ENCODE data around the gene HP1BP3. TPM values are rescaled to one million over a fixed set of nuclear protein-coding genes. Genes with fewer than 3 reads are reported as not detected.

HP1BP3 gene
- total RNA-seq, 3 donors from 2014 or later = 168 to 276 (median 246) TPM

GRCh38 chr1:20717452-20718342 lies 69.4 kb downstream of the HP1BP3 start, which contains the start of gene KIF17:
Gene KIF17 (minus strand): TSS chr1:20718007. CDS start chr1:20717706, 301 bp downstream.
- DNase-seq (peak; percentile 78 to 86 (median 78)), ATAC-seq (peak; percentile 89)
- intact Hi-C loops (cut with DNase I, micrococcal nuclease) = no loop called here
- H3K9me3 ChIP-seq = no peaks in the 10 kb centered on the region
- H3K4me3 ChIP-seq = no peak within 1 kb of the TSS
- H3K36me3 ChIP-seq (ENCODE audit: low read depth) = no peaks in the 10 kb centered on the region
- peaks cover 8% of the 10 kb centered on the region for H3K4me1 ChIP-seq (ENCODE audit: low read depth)
- TF ChIP-seq CTCF (IDR thresholded peaks at IDR 0.05) = no peak

- H3K36me3 ChIP-seq (ENCODE audit: low read depth) = no peaks in the 10 kb centered on the region
- DNase-seq = no peak
- H3K9me3 ChIP-seq = no peaks in the 10 kb centered on the region
- peaks cover 8% of the 10 kb centered on the region for H3K4me1 ChIP-seq (ENCODE audit: low read depth)
- no peak for TF ChIP-seq CTCF (IDR thresholded peaks at IDR 0.05)
- no peak for ATAC-seq
- intact Hi-C loops (cut with DNase I, micrococcal nuclease) = no loop called here
- H3K4me3 ChIP-seq = no peak overlapping the region
Measured at GRCh38 chr1:20716232-20716631, 70.9 kb downstream of the HP1BP3 start.

- H3K4me3 ChIP-seq = no peak overlapping the region
- ATAC-seq (no peak), DNase-seq (no peak)
Measured at GRCh38 chr1:20715406-20715805, 71.7 kb downstream of the HP1BP3 start.

GRCh38 chr1:20713440-20713839 lies 73.7 kb downstream of the HP1BP3 start:
- H3K36me3 ChIP-seq (ENCODE audit: low read depth) = no peaks in the 10 kb centered on the region
- no peak for TF ChIP-seq CTCF (IDR thresholded peaks at IDR 0.05)
- H3K9me3 ChIP-seq = no peaks in the 10 kb centered on the region
- peaks cover 8% of the 10 kb centered on the region for H3K4me1 ChIP-seq (ENCODE audit: low read depth)
- H3K4me3 ChIP-seq = no peak overlapping the region
- DNase-seq (no peak), ATAC-seq (no peak)
- intact Hi-C loops (cut with DNase I, micrococcal nuclease) = no loop called here

More at GRCh38 chr1:20715406-20715805, 71.7 kb downstream of the HP1BP3 start:
- Histone ChIP-seq H3K36me3 (ENCODE audit: low read depth) (no peaks in the 10 kb centered on the region), H3K9me3 (no peaks in the 10 kb centered on the region), H3K4me1 (ENCODE audit: low read depth) (peaks cover 8% of the 10 kb centered on the region)
- TF ChIP-seq CTCF (IDR thresholded peaks at IDR 0.05) = no peak
- intact Hi-C loops (cut with DNase I, micrococcal nuclease) = no loop called here

- DNase-seq = no peak
- no peaks in the 10 kb centered on the region for H3K9me3 ChIP-seq
- H3K4me3 ChIP-seq = no peak overlapping the region
- H3K36me3 ChIP-seq (ENCODE audit: low read depth) = no peaks in the 10 kb centered on the region
- peaks cover 3% of the 10 kb centered on the region for H3K4me1 ChIP-seq (ENCODE audit: low read depth)
- intact Hi-C loops (cut with DNase I, micrococcal nuclease) = no loop called here
- TF ChIP-seq CTCF (IDR thresholded peaks at IDR 0.05) = no peak
- no peak for ATAC-seq
Measured at GRCh38 chr1:20712215-20712577, 74.9 kb downstream of the HP1BP3 start.
